Nucleus accumbens (tissue), 56 donors: ENCODE measurements around the gene ZNF70.

Experiments used
- DNase-seq, 56 donors: peaks; one replicate each; lab custom pipeline; 2025; lab: John Stamatoyannopoulos, UW

ZNF70 gene

DNA sequence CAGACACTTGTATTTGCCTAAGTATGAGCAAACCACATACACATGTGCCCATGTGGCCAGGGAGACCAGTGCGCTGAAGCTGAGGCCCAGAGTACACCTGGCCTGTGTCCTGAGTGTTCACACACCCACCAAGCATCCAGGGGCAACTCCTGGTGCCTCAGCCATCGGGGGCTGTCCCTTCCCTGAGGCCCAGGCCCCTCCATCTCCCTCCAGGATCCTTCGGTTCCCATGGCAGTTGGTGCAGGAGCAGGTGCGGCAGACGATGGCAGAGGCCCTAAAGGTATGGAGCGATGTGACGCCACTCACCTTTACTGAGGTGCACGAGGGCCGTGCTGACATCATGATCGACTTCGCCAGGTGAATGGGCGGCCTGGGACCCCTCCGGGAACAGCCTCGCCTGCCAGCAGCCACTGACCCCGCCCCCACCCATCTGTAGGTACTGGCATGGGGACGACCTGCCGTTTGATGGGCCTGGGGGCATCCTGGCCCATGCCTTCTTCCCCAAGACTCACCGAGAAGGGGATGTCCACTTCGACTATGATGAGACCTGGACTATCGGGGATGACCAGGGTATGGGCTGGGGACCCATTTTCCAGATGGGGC is 29.3 kb upstream of the ZNF70 start:
- DNase-seq, result no peak

DNA sequence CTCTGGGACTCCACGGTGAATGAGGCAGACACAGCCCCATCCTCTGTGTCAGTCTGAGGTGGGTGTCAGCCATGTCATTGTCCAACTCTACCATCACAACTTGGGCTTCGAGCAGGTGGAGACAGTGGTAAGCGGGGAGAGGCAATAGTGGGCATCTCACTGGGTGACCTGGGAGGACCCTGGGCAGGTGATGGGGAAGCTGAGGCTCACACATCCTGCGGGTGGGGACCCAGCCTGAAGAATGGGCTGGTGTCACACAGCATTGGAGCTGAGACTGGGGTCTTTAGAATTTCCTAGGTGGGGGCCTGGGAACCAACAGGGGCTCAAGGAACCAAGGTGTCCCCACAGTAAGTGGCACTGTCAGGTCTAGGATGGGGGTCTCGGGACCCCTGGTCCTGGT is 28.8 kb upstream of the ZNF70 start:
- DNase-seq, result no peak

DNA sequence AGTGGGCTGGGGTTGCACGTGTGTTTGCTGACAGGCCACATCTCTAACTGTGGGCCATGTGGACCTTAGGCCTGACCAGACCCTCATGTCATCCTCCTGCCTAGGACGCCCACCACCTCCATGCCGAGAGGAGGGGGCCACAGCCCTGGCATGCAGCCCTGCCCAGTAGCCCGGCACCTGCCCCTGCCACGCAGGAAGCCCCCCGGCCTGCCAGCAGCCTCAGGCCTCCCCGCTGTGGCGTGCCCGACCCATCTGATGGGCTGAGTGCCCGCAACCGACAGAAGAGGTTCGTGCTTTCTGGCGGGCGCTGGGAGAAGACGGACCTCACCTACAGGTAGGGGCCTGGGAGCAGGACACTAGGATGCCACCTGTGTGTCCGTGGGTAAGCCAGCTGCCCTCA is 28.2 kb upstream of the ZNF70 start:
- DNase-seq, result no peak

GRCh38 chr22:23778577-23778900 is 27.6 kb upstream of the ZNF70 start:
- no peak for DNase-seq

GRCh38 chr22:23777776-23778576 is 27.1 kb upstream of the ZNF70 start:
- no peak for DNase-seq

DNA sequence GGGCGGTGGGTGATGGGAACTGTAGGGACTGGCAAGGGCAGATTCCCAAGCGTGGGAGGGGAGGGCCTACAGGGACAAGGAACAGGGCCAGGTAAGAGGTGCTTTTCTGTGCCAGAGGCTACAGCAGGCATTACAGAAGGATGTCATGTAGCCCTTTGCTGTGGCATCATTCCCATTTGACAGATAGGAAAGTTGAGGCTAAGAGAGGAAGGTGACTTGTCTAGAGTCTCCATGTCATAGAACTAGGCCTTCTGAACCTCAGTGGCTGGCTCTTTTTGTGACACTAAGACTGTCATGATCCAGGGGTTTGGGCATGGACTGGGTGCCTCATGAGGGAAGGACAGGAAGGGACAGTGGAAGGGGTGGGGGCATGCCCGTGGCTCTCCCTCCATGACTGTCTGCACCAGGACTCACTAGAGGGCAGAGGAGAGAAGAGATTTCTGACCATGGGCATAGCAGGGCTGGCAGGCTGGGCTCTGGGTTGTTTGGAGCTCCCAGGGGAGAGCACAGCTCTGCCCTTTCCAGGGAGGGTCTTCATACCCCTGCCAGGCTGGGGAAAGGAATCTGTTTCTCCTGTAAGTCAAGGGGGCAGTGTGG is 25.0 kb upstream of the ZNF70 start:
- DNase-seq, result no peak

DNA sequence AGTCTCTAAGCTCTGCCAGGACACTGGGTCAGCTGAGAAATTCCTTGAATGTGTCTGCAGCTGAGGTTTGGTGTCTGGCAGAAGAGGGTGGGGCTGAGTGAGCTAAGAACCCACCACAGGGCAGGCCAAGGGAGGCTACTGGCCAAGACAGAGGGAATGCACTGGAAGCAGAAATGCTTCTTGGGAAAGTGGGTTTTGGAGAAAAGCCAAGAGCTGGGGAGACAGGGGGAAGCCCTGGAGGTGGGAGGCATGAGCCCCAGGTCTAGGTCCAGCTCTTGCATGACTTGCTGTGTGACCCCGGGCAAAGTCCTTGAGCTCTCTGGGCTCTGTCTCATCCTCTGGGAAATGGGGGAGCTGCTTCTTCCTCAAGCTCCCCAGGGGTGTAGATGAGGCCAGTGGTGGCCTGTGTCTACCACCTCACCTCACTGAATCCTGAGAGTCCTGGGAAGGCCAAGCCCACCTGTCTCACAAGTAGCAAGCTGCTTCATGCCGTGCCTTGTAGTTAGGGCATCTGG is 24.1 kb upstream of the ZNF70 start:
- no peak for DNase-seq

DNA sequence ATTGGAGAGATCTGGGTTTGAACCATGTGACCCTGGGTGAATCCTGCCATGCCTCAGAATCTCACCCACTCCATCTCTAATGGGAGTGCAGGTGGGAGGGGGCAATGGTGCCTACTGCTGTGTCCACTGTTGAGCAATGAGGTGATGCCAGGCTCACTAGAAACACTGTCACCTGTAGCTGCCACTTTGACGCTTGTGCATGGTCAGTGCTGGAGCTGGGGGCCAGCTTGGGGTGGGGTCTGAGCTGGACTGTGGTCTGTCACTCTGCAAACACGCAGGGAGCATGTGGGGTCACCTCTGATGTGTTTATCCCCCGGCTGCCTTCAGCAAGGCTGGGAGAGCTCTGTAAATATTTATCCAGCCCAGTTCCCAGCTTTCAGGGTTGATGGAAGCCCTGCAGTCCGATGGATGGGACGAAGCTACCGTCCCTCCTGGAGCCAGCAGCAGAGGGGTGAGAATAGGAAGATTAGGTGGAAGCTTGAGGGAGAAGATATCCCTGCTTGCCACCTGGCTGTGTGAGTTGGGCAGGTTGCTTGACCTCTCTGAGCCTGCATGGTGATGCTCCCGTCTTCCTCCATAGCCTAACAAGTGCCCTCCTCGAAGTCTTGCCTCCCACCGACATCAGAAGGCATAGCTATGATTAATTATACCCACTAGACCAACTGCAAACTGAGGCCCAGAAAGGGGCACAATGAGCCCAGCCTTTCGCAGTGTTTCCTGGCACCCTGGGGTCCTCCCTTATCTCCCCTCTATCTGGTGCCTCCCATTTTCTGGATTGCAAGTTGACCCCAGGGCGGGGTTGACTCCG is 23.4 kb upstream of the ZNF70 start:
- no peak for DNase-seq

DNA sequence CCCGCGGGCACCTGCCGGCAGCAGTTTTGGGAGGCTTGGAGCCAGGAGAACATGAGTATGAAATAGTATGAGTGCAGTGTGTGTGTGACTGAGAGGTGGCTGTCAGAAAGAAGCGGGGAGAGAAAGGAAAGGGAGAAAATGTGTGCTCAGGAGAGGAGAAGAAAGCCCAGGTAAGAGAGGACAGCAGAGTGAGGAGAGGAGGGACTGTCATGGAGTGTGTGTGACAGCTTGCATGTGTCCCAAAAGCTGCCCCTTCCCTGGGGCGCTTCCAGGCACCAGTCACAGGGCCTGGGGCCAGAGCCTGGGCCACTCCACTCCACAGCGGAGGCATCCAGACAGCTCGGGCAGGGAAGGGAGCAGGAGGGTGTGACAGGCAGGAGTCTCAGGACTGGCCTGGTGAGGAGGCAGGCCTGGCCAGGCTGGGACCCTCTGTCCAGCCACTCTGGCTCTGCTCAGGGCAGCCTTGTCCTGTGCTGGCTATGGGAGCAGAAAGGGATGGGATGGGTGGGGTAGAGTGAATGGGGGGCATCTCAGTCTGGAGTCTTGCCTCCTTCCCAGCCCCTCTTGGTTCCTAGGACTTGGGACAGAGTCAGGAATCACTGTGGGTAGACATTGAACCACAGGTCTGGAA is 22.7 kb upstream of the ZNF70 start:
- DNase-seq, result no peak

GRCh38 chr22:23772649-23773473 is 21.9 kb upstream of the ZNF70 start, which contains the start of gene MMP11:
MMP11 (plus strand) TSS chr22:23772849; CDS start chr22:23772871, 22 bp downstream.
- DNase-seq, result peak in 8 of 56 donors; percentile 8 to 46 (median 16)

GRCh38 chr22:23772315-23772648 is 21.4 kb upstream of the ZNF70 start:
- DNase-seq, result no peak

DNA sequence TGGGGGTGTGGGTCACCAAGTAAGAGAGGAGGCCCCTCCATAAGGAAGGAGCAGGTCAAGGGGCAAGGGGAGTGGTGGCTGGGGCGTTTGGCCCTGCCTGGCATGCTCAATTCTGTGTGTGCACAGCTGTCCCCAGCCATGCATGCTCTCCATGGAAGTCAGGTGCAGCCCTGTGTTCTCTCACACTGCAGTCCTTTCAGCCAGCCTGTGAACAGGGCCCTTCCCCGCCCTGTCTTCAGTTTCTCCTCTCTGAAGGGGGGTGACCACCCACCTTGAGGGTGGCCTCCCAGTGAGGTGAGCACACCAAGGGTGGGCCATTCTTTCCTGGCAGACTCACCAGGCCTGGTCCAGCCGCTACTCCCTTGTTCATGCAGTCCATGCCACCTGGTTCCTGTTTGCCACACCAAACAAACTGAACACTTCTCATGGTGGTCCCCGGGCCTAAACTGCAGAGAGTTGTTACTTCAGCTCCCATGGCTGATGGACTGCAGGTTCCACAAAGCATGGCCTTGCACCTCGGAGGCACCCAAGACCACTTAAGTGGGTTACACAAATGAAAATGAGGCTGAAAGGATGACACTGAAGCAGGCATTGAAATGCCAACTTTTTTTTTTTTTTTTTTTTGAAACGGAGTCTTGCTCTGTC is 18.5 kb upstream of the ZNF70 start:
- no peak for DNase-seq

DNA sequence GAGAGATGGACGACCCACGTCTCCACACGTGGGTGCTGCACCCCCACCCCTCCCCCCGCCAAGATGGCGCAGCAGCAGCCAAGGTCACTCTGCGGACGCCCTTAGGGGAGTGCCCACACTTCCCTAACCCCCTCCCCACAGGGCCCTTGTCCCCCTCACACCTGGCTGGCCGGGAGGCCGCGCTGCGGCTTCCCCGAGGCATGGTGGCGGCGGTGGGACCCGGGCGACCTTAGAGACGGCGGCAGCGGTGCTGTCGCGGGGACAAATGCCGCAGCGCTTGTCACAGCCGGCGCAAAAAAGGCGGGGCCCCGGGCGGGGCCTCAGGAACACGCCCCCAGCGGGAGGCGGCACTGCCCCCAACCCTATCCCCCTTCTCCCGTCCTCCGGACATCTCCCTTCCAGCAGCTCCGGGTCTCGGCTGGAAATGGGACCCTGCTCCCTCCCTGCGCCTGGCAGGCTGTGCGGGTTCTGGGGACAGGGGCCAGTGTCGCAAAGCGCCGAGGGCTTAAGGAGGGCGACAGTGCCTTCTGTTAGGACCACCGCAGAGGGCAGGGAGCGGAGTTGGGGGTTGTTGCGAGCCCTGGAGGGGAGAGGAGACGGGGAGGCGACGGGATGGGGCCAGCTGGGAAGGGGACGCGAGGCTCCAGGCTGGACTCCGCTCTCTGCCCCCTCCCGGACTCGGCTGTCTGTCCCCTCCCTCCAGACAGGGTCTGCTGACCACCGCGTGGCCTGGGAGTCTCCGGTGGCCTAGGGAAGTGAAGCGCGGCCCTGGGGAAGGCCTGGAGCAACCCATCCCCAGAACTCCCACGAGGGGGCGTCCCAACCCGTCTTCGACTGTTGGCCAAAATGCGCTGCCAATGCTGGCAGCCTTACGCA is 17.0 kb upstream of the ZNF70 start, which contains the start of gene CHCHD10:
TSS of gene CHCHD10 (minus strand) at position 300 of the 876 bp plus-strand sequence. CDS start at position 202, 98 bp downstream.
- DNase-seq, result peak; percentile 36 to 91 (median 79)

- peak in 2 of 56 donors; percentile 40 to 77 for DNase-seq
These were observed 16.4 kb upstream of the ZNF70 start for GRCh38 chr22:23767303-23767672.

- DNase-seq, result no peak
These were observed 14.3 kb upstream of the ZNF70 start for GRCh38 chr22:23764899-23765881.

DNA sequence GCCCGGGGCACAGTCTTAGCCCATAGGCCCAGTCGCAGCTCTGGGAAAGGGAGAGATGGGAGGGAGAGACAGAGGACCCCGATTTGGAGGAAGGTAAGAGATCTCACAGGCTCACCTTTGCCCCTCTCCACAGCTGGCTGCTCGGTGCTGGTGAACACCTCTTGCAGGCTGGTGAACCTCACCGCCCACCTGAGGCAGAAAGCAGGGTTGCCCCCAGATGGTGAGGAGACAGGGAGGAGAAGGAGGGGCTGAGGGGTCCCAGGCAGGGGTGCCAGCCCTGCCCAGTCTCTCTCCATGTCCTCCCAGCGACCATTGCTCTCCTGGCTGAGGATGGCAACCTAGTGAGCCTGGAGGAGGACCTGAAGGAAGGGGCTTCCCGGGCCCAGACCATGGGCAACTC is 13.0 kb upstream of the ZNF70 start:
- DNase-seq, result no peak

DNA sequence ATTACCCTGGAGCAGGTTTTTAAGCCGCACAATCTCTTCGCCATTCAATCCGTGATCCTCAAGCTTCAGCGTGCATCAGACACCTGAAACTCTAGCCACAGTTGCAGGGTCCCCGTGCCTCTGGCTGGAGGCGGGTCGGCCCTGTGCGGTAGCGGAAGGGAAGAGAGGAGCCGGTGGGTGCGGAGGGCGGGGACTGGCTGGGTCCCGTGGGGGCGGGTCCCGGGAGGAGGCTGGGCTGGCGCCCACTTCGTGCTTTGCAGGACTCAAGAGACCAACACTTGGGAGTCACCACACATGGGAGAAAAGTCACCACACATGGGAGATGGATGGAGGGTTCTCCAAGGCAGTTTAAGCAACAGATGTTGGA is 12.7 kb upstream of the ZNF70 start:
- peak in 2 of 56 donors; percentile 12 to 38 for DNase-seq
